A673 (cell line): ENCODE measurements around the gene SMG7. TPM values are rescaled to one million over a fixed set of nuclear protein-coding genes. Genes with fewer than 3 reads are reported as not detected.

Experiments
- BruUV-seq: library from RNA; stranded (reverse); fragments of 400-500 nt; replicated peaks from 2 replicates; lab custom pipeline; 2021; lab: Mats Ljungman, UMichigan
- CTCF ChIA-PET: fragments of 300-600 bp; sonication (Branson Sonifier 250); formaldehyde crosslinking; loops from one replicate; lab custom pipeline; 2022; ENCODE audit warnings: antibody characterized with exemption; lab: Charles Lee
- POLR2A ChIA-PET: fragments of 300-600 bp; sonication (Branson Sonifier 250); formaldehyde crosslinking; loops from one replicate; lab custom pipeline; 2022; ENCODE audit warnings: antibody characterized with exemption; ENCODE audit not compliant: low non-redundant PET; lab: Charles Lee
- DNase-seq: peaks from one replicate; pipeline ENCODE4 v3.0.0-alpha.2; 2015; ENCODE audit warnings: low spot score
- H3K27ac ChIP-seq: fragments of 200-600 bp; sonication (generic); 2 replicates; pipeline ENCODE4 v1.5.1; 2016; ENCODE audit warnings: mixed run types, low read depth, mild to moderate bottlenecking, mixed read lengths, antibody characterized with exemption, low read length; ENCODE audit not compliant: poor library complexity, severe bottlenecking
- H3K27me3 ChIP-seq: fragments of 200-600 bp; sonication (generic); replicated peaks from 2 replicates; pipeline ENCODE4 v1.6.1; 2017; ENCODE audit warnings: mixed run types, low read depth, mild to moderate bottlenecking, mixed read lengths, antibody characterized with exemption, low read length; ENCODE audit not compliant: insufficient read depth, poor library complexity
- H3K36me3 ChIP-seq: fragments of 200-600 bp; sonication (generic); 2 replicates; pipeline ENCODE4 v1.6.1; 2016; ENCODE audit warnings: mixed run types, mild to moderate bottlenecking, mixed read lengths, antibody characterized with exemption, low read length; ENCODE audit not compliant: insufficient read depth, poor library complexity, severe bottlenecking
- H3K4me1 ChIP-seq: fragments of 200-600 bp; sonication (generic); 2 replicates; pipeline ENCODE4 v1.6.1; 2017; ENCODE audit warnings: mixed run types, mild to moderate bottlenecking, mixed read lengths, antibody characterized with exemption, low read length; ENCODE audit not compliant: insufficient read depth, poor library complexity, severe bottlenecking
- H3K4me3 ChIP-seq: fragments of 200-600 bp; sonication (generic); 2 replicates; pipeline ENCODE4 v1.5.1; 2016; ENCODE audit warnings: low read depth, mixed run types, mild to moderate bottlenecking, mixed read lengths, low read length; ENCODE audit not compliant: poor library complexity, severe bottlenecking
- H3K9me3 ChIP-seq: fragments of 200-600 bp; sonication (generic); 2 replicates; pipeline ENCODE4 v1.6.1; 2016; ENCODE audit warnings: mixed run types, low read depth, mild to moderate bottlenecking, mixed read lengths, antibody characterized with exemption, low read length; ENCODE audit not compliant: poor library complexity, severe bottlenecking
- EZH2 ChIP-seq: fragments of 200-600 bp; sonication (generic); IDR thresholded peaks from 2 replicates; pipeline ENCODE4 v1.6.1; 2017; ENCODE audit warnings: borderline replicate concordance, low read depth, mild to moderate bottlenecking, mixed read lengths, antibody characterized with exemption, low read length; ENCODE audit not compliant: poor library complexity, severe bottlenecking
- intact Hi-C: fragments of 100-400 bp; cut with micrococcal nuclease; formaldehyde crosslinking; loops from one replicate; pipeline ENCODE4 v1.10.0; 2022; ENCODE audit not compliant: unreplicated experiment
- total RNA-seq: library from RNA; stranded (reverse); gene quantifications from 2 replicates; pipeline ENCODE4 v1.2.3, GENCODE V29; 2021
- TF ChIP-seq, protein P1 (sequence below): fragments of 300-800, 200-600 bp; sonication (generic); conservative IDR thresholded peaks from 2 replicates; pipeline ENCODE4 v1.5.1; 2017; ENCODE audit warnings: low read depth, mild to moderate bottlenecking, antibody characterized with exemption, low read length, moderate library complexity, mixed read lengths

The SMG7 gene
- total RNA-seq, 1 experiment from 2014 or later, result 90.7 TPM

DNA sequence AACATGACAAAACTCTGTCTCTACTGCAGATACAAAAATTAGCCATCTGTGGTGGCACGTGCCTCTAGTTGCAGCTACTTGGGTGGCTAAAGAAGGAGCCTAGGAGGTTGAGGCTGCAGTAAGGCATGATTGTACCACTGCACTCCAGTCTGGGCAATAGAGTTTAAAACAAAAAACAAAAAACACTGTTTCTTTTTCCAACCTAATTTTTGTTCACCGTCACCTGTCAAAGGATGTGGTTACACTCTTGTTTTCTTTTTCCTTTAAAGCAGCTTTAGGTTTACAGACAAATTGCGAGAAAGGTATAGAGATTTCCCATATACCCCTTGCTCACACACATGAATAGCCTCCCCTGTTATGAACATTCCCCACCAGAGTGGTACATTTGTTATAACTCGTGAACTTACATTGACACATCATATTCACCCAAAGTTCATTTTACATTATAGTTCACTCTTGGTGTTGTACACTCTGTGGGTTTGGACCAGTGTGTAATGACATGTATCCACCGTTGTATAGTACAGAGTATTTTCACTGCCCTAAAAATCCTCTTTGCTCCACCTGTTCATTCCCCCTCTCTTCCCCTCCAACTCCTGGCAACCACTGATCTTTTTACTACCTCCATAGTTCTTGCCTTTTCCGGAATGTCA lies 26.2 kb downstream of the SMG7 start:
- Histone ChIP-seq H3K27ac (no peak overlapping the region), H3K9me3 (no peaks in the 10 kb centered on the region), H3K27me3 (no peaks in the 10 kb centered on the region), H3K36me3 (no peaks in the 10 kb centered on the region), H3K4me3 (no peak overlapping the region), H3K4me1 (no peaks in the 10 kb centered on the region)
- POLR2A ChIA-PET, result no interaction called here
- DNase-seq, result no peak
- no TSS peak for BruUV-seq
- intact Hi-C loops, result no loop called here
- no peak for TF ChIP-seq EZH2
- TF ChIP-seq, protein P1, sequence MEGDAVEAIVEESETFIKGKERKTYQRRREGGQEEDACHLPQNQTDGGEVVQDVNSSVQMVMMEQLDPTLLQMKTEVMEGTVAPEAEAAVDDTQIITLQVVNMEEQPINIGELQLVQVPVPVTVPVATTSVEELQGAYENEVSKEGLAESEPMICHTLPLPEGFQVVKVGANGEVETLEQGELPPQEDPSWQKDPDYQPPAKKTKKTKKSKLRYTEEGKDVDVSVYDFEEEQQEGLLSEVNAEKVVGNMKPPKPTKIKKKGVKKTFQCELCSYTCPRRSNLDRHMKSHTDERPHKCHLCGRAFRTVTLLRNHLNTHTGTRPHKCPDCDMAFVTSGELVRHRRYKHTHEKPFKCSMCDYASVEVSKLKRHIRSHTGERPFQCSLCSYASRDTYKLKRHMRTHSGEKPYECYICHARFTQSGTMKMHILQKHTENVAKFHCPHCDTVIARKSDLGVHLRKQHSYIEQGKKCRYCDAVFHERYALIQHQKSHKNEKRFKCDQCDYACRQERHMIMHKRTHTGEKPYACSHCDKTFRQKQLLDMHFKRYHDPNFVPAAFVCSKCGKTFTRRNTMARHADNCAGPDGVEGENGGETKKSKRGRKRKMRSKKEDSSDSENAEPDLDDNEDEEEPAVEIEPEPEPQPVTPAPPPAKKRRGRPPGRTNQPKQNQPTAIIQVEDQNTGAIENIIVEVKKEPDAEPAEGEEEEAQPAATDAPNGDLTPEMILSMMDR, result no peak
- CTCF ChIA-PET, result no interaction called here

DNA sequence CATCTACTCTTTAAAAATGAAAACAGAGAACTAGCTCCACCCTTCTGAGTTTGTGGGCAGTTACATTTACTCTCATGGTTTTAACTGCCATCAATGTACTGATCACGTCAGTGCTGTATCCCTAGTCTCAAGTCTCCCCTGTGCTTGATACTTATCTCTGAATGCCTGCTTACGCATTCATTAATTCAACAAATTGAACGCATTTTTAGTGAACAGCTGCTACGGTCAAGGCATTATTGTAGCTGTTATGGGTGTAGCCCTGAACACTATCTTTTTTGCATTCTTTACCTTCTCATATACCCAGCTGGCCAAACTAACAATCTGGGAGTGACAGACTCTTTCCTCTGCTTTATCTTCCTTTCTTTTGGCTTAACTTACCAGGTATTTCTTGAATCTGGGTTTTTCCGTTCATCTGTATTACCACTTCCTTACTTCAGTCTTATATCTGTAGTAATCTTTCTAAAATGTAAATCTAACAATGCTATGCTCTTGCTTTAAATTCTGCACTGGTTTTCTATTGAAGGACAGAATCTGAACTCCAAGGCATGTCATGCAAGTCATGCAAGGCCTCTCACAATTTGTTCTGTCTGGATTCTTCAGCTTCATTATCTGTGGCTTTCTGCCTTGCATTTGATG lies 33.3 kb downstream of the SMG7 start:
- POLR2A ChIA-PET, result no interaction called here
- Histone ChIP-seq H3K27ac (no peak overlapping the region), H3K36me3 (no peaks in the 10 kb centered on the region), H3K9me3 (no peaks in the 10 kb centered on the region), H3K4me3 (no peak overlapping the region), H3K4me1 (peaks cover 9% of the 10 kb centered on the region), H3K27me3 (no peaks in the 10 kb centered on the region)
- BruUV-seq, result no TSS peak
- intact Hi-C loops, result no loop called here
- CTCF ChIA-PET, result no interaction called here
- TF ChIP-seq, protein P1, result no peak
- TF ChIP-seq EZH2, result no peak
- DNase-seq, result no peak

DNA sequence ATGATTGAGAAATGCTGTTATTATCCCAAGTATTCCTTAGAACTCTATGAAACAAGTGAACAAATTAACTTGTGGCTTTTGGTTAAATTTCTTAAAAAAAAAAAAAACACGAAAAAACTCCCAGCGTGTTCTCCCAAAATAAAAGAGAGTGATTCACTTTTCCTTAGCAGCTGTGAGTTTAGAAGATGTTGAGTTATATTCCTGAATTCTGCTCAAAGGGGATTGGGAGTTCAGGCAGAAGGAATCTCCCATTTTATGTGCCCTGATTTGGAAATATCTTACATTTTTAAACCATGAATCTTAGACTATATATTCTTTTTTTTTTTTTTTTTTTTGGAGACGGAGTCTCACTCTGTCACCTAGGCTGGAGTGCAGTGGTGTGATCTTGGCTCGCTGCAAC lies 34.3 kb downstream of the SMG7 start:
- H3K27ac ChIP-seq, result no peak overlapping the region
- intact Hi-C loops, result no loop called here
- no TSS peak for BruUV-seq
- H3K27me3 ChIP-seq, result no peaks in the 10 kb centered on the region
- H3K4me1 ChIP-seq, result peaks cover 18% of the 10 kb centered on the region
- no peaks in the 10 kb centered on the region for H3K9me3 ChIP-seq
- no peaks in the 10 kb centered on the region for H3K36me3 ChIP-seq
- ChIA-PET CTCF (no interaction called here), POLR2A (no interaction called here)
- DNase-seq, result no peak
- no peak for TF ChIP-seq EZH2
- TF ChIP-seq, protein P1, result no peak
- no peak overlapping the region for H3K4me3 ChIP-seq
